ENCODE data around the gene COL20A1. TPM values are rescaled to one million over a fixed set of nuclear protein-coding genes. Genes with fewer than 3 reads are reported as not detected.

Gene COL20A1
- total and polyA plus RNA-seq, 2 of the 13 experiments (the other 11 are each of a cell fraction or from before 2014, with no cell fraction given), result not detected

GRCh38 chr20:63253065-63253437, 39.9 kb upstream of the COL20A1 start:
- Histone ChIP-seq H3K36me3 (replicated peaks in 1 of 2; ENCODE audit: control insufficient read depth in 1 of 2, insufficient read depth in 2 of 2, low read length in 2 of 2) (no peaks in the 10 kb centered on the region), H3K27ac (ENCODE audit: extremely low read length, insufficient read depth, low read length) (no peak overlapping the region), H2AFZ (ENCODE audit: low read length) (no peak overlapping the region), H3K9ac (ENCODE audit: insufficient read depth, low read depth, low read length) (no peak overlapping the region), H3K4me3 (replicated peaks in 1 of 3; ENCODE audit: insufficient read depth in 1 of 3, low read depth in 2 of 3, low read length in 3 of 3) (no peak overlapping the region), H3K4me1 (ENCODE audit: insufficient read depth, low read length) (peaks cover 17% of the 10 kb centered on the region), H3K27me3 (ENCODE audit: control insufficient read depth in 1 of 2, insufficient read depth in 2 of 2, low read length in 2 of 2) (peaks cover 28 to 81% of the 10 kb centered on the region in 2 experiments), H3K9me3 (ENCODE audit: low read length) (no peaks in the 10 kb centered on the region), H3K79me2 (ENCODE audit: insufficient read depth, low read length) (no peaks in the 10 kb centered on the region), H4K20me1 (ENCODE audit: insufficient read depth, low read length) (peaks cover 5% of the 10 kb centered on the region; the same call in 1 of the 2 replicates), H3K4me2 (ENCODE audit: low read depth, low read length) (no peak overlapping the region)
- TF ChIP-seq EZH2 (conservative IDR thresholded peaks at IDR 0.05; ENCODE audit: low read depth, low read length), result peak; percentile 98
- TF ChIP-seq BORCS8-MEF2B (CRISPR knock-in tag; IDR thresholded peaks at IDR 0.05), result no peak
- no peak for TF ChIP-seq MZF1 (CRISPR knock-in tag; IDR thresholded peaks at IDR 0.05; ENCODE audit: borderline replicate concordance)
- no peak for TF ChIP-seq ESRRA (CRISPR knock-in tag; IDR thresholded peaks at IDR 0.05; ENCODE audit: low read depth)
- 0 out of 2 replicates have a peak, but pooled peaks have one; percentile 6 for TF ChIP-seq ZNF768 (CRISPR knock-in tag; IDR thresholded peaks at IDR 0.05)
- TF ChIP-seq ZNF670 (CRISPR knock-in tag; IDR thresholded peaks at IDR 0.05; ENCODE audit: borderline replicate concordance), result no peak
- no peak for TF ChIP-seq ZNF691 (CRISPR knock-in tag; IDR thresholded peaks at IDR 0.05; ENCODE audit: borderline replicate concordance, low read depth)
- WGBS (ENCODE audit: low lambda C conversion rate), result 36% methylated on average over 15 of the region's 16 CpGs
- no TSS peak for BruUV-seq (replicated peaks)
- ATAC-seq (no peak), DNase-seq (ENCODE audit: low spot score) (no peak), FAIRE-seq (no peak)
- in situ Hi-C loops (cut with HindIII; ENCODE audit: extremely low pct_ligation_motif_present, low pct_unique_long_range_greater_than_20kb), result no loop called here
- intact Hi-C loops (cut with micrococcal nuclease; ENCODE audit: unreplicated experiment), result no loop called here
- ChIA-PET POLR2A (no interaction called here), CTCF (ENCODE audit: low intra/inter-chr PET ratio, low total read pairs) (no interaction called here)
